22Rv1 (cell line): ENCODE results near the gene SERP2.
"Not testable (repeated sequence)": the region's sequence is repeated elsewhere in the genome, so short reads cannot be mapped to it uniquely, and the experiment has no call there.

Experiments
- H3K27ac ChIP-seq: fragments of 450-650 bp; 2 replicates; pipeline ENCODE4 v1.5.1; 2017
- ZFX ChIP-seq: fragments of 450-650 bp; IDR thresholded peaks from 2 replicates; pipeline ENCODE4 v1.6.1; 2017; ENCODE audit warnings: antibody characterized with exemption, borderline replicate concordance
- TF ChIP-seq, protein P1 (sequence below): fragments of 450-650 bp; IDR thresholded peaks from 2 replicates; pipeline ENCODE4 v1.5.1; 2017; ENCODE audit warnings: mild to moderate bottlenecking

Gene SERP2

GRCh38 chr13:44373601-44374347 is at the start of gene SERP2:
TSS of gene SERP2 (plus strand) at chr13:44373824. CDS start at chr13:44374026, 202 bp downstream.
- no peak within 1 kb of the TSS for H3K27ac ChIP-seq

GRCh38 chr13:44326961-44327360 is 46.7 kb upstream of the SERP2 start:
- TF ChIP-seq ZFX, result no peak
- TF ChIP-seq, protein P1, sequence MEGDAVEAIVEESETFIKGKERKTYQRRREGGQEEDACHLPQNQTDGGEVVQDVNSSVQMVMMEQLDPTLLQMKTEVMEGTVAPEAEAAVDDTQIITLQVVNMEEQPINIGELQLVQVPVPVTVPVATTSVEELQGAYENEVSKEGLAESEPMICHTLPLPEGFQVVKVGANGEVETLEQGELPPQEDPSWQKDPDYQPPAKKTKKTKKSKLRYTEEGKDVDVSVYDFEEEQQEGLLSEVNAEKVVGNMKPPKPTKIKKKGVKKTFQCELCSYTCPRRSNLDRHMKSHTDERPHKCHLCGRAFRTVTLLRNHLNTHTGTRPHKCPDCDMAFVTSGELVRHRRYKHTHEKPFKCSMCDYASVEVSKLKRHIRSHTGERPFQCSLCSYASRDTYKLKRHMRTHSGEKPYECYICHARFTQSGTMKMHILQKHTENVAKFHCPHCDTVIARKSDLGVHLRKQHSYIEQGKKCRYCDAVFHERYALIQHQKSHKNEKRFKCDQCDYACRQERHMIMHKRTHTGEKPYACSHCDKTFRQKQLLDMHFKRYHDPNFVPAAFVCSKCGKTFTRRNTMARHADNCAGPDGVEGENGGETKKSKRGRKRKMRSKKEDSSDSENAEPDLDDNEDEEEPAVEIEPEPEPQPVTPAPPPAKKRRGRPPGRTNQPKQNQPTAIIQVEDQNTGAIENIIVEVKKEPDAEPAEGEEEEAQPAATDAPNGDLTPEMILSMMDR, result no peak

More at GRCh38 chr13:44373601-44374347, at the start of gene SERP2:
- TF ChIP-seq ZFX, result no peak
- TF ChIP-seq, protein P1, result no peak

GRCh38 chr13:44329041-44329440 is 44.6 kb upstream of the SERP2 start:
- not testable (repeated sequence) for H3K27ac ChIP-seq

More at GRCh38 chr13:44326961-44327360, 46.7 kb upstream of the SERP2 start:
- no peak overlapping the region for H3K27ac ChIP-seq

DNA sequence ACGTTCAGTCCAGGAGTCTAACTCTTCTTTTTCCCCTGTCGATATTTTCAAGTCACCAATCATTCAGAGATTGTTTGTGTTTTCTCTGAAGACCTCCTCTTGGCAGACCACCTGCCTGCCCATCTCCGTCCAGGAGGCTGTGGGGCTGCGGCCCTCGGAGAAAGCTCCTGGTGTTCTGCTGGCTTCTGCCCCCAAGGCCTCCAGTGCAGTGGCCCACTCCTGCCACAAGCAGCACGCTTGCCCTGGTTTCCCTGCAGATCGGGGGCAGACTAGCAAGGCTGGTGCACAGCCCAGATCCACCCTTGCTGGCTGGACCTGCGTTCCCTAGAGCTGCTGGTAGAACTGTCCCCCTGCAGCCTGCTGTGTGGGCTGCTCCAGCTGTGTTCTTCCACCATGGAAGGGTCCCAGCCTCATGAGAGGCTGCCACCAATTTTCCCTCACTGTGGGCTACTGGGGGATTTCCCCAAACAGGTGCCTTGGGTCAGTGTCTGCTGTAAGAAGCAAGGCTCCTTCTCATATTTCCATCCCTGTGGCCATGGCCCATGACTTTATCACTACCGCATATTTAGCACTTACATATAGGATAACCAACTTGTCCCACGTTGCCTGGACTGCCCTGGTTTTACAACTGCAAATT is 43.6 kb upstream of the SERP2 start:
- no peak overlapping the region for H3K27ac ChIP-seq
- TF ChIP-seq, protein P1, result no peak
- no peak for TF ChIP-seq ZFX

DNA sequence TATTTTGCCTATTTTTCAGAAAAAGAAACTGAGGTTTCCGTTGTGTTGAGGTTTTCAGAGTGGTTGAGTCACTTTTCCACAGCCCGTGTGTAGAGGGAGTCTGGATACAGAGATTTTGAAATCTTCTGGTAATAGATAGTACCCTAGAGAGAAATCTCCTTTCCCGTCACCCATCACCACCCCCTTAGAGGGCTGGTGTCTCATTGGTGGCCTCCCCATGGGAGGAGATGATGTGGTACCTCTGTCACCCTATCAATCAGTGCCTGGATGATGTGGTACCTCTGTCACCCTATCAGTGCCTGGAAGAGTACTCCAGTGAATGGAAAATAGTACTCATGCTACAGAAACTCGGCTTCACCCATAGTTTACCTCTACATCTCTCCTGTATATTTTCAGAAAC is 42.2 kb upstream of the SERP2 start:
- no peak overlapping the region for H3K27ac ChIP-seq
- no peak for TF ChIP-seq ZFX
- TF ChIP-seq, protein P1, result no peak

GRCh38 chr13:44331912-44332851 is 41.4 kb upstream of the SERP2 start:
- TF ChIP-seq ZFX, result no peak
- TF ChIP-seq, protein P1, result no peak
- no peak overlapping the region for H3K27ac ChIP-seq

- TF ChIP-seq ZFX, result no peak
- TF ChIP-seq, protein P1, result no peak
- no peak overlapping the region for H3K27ac ChIP-seq
Measured at GRCh38 chr13:44333950-44334655, 39.5 kb upstream of the SERP2 start.
